Measurements from ENCODE around the gene ARAP1.
A peak's percentile ranks its signal among the peaks of the same experiment; 100 is the strongest.

The ARAP1 gene

DNA sequence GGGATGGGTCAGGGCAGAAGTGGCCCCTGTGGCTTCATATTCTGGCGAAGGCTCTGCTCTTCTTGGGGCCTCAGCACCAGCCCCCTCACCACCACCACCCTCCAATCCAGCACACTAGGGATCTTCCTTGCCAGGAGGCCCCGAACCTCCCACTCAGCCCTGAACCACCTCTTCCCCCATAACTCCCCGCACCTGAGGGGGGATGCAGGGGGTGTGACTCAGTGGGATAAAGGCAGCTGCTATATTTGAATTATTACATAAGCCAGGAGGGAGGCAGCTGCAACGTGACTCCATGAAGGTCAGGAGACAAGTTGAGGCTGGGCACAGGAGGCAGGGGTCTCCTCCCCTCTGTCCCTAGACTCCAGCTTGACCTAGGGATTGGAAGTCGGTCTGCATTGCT, 72.3 kb downstream of the ARAP1 start:
- no peak for DNase-seq

DNA sequence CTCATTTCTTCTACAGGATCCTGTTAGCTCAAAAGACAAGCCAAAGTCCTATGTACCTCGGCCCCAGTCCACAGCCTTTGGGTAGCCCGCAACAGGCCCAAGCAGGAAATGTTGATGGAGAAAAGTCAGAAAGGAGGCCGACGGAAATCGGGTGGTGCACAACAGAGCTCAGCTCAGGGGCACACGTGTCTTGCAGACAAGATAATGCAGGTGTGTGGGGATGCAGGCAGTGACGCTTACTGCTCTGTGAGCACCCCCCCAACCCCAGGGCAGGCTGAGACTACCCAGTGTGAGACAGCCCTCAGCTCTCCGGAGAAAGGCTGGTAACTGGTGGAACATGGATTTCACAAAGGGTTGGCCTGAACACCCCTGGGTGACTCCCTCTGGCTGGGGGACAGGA, 73.7 kb downstream of the ARAP1 start:
- DNase-seq = no peak

DNA sequence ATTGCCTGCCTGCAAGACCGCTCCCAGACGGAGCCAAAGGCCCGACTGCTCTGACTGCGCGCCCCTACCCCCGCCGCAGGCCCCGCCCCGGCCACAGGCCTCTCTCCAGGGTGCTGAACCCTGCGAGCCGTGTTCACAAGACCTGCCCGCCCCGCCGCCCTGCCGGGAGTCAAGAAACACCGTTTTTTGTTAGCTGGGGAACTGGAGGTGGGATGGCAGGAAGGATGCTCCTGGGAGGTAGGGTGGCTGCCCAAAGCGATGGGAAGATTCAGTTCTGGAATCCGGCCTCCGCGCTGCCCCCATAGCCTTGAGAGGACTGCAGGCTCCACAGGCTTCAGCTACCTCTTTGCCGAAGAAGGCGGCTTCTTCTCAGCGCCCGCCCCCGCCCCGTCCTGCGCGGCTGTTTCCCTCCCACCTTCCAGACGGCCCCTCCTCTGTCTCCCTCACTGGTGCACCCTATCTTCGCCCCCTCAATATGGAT, 75.3 kb downstream of the ARAP1 start:
- DNase-seq = peak; percentile 55

DNA sequence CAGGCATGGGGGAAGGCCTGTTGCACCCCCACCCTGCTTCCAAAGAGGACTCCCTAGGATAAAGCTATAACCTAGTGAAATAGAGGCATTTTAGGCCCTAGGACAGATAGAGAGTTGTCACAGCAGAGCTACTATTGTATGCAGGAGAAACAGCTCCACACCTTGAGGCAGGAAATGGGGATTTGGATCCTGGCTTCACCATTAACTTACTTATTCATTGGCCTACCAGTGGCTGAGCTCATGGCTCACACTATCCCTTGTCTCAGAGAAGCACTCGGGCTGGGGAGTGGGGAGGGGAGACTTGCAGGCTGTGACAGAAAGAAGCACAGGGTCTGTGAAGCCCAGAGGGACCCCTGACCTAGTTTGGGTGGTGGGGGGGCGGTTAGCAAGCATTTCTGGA, 77.0 kb downstream of the ARAP1 start:
- DNase-seq = no peak

DNA sequence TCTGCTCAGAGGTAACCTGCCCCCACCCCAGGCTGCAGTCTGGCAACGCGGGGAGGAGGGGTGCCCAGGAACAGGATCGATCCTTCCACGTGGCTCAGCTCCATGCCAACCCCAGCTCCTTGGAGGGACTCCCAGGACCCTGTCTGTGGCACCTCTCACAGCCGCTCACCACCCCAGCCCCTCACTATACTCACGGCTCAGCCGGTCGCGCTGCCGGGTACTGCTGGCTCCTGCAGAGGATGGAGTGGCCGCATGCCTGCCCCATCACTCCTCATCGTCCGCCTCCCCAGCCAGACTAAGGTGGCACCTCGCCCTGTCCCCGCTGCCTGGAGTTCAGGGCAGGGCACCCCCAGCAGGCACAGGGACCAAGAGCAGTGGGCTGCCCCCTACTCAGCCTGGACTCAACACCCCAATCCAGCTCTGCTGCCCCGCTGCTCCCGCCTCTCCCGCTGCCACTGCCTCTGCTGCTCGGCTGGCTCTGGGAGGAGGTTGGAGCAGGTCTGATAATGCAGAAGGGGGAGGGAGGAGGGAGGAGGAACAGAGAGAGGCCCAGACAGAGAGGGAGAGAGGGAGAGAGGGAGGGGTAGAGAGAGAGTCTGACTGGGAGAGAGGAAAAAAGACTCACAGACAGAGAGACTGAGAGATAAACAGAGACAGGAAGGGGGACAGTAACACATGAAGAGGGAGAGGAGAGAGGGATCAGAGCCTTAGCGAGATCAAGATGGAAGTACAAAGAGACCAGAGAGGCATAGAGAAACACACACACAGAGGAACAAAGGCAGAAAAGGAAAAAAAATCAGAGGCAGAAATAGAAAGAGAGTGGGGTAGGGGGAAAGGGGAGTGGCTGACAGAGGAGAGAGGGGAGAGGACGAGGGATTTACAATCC, 78.0 kb downstream of the ARAP1 start, which contains the start of gene PDE2A:
Gene PDE2A, minus strand, starts transcription at position 480 of the 886 bp plus-strand sequence. Its CDS starts 215 bp downstream, at position 265.
- DNase-seq = no peak

DNA sequence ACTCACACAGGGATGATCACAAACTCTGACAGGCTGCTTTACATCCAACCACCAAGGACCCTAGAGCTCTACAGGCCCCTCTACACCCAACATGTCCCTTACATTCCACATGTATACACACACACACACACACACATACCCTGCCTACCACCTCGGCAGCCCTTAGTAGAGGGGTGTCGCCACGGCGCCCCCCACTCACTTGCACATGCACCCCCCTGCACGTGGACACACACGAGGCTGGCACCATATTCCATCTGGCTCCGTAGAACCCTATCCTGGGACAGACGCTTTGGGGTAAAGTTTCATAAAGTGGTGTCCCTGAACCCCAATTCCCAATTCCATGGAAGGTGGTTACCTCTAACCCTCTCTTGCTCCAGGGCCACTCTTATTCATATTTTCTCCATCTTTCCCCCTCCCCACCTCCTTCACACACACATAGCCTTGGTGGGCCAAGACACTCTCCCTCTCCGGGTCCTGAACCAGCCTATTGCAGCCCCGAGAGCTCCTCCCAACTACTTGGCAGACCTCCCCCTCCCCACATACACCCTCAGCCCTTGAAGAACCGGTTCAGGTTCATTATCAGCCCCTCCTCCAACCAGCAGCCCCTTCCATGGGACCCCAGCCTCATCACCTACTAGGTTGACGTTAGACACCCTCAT, 78.8 kb downstream of the ARAP1 start:
- DNase-seq = no peak

DNA sequence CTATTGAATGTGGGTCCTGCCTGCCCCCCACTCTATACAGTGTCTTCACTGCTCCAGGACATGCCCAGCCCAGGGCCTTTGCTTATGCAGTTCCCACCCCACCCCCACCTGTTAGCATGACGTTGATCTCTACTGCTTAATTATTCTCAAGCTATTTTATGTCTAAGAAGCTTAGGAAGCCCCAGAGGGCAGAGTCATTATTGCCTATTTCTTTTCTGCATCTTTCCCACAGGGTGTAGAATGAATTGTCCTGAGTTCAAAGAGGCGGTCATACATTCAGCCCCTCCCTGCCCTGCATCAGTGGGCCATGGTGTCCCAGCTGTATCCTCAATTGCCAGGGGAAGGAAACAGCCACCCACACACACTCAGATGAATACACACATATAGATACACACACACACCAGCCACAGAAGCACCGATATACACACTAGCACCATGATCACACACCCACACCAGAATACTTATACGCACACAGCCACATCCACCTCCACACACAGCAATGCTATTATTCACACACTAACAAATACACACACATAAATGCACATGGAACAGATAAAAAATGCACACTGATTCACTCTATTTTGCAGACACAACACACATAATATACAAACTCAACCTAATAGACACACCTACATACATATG, 79.5 kb downstream of the ARAP1 start:
- DNase-seq = no peak

DNA sequence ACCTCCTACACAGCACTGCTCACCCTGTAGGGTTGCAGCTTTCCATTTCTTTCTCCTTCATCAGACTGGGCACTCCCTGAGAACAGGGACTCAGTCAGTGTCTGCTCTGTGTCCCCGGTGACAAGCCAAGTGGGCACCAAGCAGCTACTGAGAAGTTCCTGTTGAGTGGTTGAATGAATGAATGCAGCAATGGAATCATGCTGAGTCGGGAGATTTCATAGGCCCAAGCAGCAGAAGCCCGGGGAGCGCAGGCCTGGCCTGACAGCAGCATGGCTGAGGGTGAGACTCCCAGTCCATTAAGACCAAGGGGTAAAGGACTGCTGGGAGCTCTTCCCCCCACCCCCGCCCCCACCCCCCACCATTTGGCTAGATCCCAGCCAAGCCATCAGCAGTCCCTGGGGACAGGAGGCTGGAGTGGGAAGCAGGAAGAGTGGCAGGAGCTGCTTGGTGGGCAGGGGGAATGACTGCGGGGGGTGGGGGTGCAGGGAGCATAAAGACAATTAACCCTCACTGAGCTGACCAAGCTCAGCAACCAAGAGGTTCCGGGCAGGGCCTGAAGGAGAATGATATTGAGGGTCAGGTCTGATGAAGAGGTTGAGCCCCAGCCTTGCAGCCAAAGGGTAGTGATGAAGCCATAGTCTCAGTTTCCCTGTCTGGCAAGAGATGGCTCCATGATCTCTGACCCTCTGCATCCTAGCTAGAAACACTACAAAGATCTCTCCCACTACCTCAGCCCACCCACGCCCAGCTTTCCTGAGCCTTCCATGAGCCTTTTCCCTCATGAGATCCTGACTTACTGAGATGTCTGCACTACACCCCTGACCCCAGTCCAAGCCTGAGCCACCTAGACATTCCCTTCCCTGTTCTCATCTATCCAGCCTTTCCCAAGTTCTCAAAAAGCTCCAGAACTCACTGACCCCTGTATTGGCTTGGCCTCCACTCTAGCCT, 80.8 kb downstream of the ARAP1 start:
- DNase-seq = no peak

DNA sequence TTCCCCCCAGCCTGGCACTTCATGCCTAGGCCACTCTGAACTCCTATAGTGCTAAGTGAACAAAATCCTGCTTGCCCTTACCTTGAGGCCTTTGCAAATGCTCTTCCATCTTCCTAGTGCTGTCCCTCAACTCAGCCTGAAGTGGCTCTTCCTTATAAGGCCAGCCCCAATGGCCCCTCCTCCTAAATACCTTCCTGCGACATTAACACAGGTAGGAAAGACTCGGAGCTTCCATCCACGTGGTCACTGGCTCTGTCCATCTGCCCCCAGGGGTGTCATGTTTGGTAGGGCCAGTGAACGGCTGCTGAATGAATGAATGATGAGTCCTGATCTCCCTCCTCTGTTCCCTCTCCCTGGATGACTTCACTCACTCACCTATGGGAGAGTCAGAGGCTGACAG, 82.2 kb downstream of the ARAP1 start:
- no peak for DNase-seq

DNA sequence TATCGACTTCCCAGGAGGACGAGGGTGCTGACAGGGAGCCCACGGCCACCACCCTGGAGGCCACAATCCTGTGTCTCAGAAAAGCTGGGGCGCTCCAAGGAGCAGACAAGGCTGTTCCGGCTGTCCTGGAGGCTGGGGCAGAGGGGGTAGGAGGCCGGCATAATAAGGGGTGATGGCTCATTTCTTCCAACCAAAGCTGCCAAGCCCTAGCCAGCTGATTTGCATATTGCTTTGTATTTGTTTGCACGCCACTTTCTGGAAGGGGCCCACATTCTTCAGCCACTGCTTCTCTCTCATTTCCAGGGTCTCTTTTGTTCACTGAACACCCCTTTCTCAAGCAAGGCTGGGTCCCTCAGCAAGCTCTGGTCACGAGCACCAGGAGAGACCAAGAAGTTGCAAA, 82.7 kb downstream of the ARAP1 start:
- DNase-seq = peak; percentile 36

DNA sequence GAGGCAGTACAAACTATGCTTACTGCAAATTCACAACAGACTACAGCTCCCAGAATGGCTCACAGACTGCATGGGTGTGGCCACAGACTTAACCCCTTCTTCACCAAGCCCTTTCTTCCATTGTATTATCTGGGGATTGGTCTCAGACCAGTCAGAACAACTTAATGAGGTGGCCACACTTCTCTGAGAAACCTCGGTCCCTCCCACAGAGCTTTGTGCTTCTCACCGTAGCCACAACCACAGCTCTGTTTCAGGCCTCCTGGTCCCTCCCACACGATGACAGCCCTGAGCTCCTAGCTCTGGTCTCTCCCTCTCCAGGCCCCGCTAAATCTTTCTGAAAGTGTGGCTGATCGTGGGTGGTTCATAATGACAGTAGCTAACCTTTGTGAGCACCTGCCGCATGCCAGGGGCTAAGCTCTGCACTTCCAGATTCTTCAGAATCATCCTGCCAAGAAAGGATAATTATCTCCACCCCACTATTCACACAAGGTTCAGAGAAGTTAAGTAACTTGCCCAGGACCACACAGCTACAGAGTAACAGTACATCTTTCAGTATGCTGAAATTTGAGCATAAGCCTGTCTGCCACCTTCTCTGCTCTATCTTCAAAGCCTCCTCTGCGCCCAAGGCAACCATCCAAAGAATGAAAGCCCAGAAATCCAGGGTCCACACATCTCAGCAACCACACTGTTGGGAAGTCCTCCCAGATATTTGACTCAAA, 83.4 kb downstream of the ARAP1 start:
- peak; percentile 86 for DNase-seq

DNA sequence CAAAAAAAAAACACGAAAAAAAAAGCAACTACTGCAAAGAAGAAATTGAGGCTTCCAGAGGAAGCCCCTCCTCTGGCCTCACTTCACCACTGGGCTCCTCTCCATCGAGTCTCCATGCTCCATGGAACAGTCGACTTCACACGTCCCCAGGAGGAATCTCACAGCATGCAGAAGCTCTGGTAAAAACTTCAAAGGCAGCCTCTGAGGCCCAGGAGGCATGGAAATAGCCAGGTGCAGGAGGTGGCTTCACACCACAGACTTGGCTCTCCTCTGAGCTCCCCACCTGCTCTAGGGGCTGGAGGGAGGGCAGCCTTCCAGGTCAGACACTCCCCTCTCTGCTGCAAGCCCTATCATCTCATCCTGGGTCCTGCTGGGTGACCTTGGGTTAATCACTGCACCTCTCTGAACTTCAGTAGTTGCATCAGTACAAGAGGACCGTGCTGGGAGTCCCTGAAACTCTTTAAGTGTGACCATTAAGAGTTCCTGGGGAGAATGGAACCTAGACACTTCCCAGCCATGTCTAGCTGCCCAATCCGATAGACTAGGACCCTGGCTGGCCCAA, 86.2 kb downstream of the ARAP1 start:
- no peak for DNase-seq

DNA sequence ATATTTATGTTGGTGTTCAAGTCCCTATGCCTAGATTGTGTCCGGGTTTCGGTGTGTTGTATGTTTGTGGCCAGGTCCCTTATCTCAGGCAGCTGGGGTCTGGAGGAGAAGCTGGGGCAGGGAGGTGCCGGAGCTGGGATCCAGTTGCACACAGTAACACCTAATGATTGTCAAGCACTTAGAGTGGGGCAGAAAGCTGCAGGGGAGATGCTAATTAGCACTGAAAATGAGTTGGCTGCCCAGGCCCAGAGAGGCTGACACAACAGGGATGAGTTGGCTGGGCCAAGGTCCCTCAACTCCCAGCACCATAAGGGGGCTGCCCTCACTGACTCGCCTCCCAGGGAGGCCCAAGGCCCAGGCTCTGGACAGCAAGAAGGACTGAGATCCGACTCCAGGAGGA, 90.2 kb downstream of the ARAP1 start:
- DNase-seq = no peak

DNA sequence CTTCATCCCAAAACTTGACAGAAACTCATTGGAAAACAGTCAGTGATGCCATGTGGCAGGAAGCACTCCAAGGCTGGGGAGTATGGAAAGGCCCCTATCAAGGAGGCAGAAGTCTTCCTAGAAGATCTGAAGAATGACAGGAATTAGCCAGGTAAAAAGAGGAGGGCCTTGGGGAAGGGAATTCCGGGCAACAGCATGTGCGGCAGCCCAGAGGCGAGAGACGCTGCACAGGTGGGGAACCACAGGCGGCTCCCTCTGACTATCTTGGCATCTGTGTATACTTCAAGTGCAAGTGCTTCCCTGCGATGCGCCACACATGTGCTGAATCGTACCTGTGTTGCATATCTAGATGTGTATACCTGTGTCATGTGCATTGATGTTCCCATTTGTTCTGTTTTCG, 90.7 kb downstream of the ARAP1 start:
- DNase-seq = no peak

DNA sequence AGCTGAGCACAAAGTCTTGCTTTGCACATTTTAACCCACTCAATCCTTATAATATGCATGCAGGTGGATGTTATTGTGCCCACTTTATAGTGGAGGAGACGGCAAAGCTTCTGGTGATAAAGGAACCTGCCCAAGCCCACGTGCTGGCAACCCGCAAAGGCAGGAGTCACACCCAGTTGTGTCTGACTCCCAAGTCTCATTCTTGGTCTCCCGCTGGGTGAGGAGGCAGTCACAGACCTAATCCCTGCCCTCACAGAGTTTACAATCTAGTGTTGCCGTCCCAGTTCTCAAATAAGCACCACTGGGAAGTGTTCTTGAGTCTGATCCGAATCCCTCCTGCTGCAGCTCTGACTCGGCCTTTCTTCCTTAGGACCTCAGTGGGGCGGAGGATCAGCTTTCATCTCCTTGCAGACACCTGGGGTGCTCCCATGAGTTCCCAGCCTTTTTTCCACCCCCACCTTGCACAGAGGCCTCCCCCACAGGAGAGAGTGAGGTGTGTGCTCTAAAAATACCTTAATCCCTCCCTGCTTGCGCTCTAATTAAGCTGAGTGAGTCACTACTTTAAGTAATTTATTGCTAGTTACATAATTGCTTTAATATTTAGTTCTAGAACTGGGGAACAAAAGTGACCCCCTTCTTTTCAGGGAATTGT, 93.1 kb downstream of the ARAP1 start:
- DNase-seq = no peak

DNA sequence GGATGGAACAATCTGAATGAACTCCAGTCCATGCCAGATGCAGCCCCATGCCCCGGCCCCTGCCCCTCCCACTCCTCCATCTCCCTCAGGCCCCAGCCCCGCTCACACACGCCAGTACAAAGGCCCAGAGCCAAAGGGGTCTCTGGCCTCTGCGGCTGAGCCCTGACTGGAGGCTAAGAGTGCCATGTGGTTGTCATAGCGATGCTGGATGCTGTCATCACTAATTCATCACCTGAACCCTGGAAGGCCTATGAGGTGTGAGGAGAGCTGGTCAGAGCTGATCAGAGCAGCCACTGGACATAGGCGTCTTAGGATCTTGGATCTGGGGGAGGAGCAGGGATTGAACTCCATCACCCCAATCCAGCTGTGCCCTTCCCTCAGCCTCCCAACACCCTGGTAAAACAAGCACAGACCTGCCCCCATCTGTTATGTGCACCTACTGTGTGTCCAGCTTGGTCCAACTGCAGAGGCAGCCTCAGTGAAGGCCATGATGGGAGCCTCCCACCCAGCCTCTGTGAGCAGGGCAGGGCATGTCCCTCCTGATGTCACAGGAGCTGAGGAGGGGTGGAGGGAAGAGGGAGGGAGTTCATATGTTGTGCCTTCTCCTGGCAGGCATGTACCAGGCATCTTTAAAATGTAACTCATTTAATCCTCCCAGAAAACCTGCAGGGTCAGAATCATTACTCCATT, 94.7 kb downstream of the ARAP1 start:
- no peak for DNase-seq

DNA sequence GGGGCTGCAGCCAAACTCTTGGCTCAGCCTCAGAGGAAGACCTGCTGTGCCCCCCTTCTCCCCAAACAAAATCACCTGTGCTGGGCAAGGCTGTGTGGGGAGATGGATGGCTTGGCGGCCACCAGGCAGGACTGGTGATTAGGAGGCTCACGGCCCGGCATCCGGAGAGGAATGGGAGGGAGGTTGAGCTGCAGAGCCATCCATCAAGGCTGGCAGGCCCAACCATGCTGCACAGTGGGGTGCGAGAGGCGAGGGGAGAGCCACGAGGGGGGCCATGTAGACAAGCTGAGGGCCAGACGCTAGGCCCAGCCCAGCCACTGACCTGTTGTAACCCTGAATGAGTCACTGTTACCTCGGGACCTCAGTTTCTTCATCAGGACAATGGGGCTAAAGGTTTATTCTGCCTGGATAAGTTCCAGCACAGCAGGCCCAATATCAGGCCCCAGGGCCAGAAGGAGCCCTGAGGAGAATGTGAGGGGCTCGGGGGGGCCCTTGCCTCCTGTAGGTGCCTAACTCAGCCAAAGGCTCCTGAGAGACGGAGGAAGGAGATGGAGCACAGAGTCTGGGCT, 96.2 kb downstream of the ARAP1 start:
- DNase-seq = no peak

DNA sequence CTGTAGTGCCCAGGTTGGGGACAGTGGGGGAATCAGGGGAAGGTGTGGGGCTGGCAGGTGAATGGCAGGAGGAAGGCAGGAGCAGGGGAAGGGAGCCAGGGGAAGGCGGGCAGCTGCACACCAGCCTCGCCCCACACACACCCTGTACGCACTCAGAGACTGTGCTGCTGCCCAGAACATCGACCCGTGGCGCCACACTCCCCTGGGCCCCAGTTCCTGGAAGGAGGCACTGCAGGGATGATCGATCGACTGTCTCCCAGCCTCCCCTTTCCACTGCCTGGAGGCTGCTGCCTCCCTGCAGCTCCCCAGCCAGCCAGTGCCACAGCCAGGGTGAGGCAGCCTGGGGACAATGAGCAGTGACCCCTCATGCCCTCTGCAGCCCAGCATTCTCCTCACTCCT, 97.2 kb downstream of the ARAP1 start:
- no peak for DNase-seq

DNA sequence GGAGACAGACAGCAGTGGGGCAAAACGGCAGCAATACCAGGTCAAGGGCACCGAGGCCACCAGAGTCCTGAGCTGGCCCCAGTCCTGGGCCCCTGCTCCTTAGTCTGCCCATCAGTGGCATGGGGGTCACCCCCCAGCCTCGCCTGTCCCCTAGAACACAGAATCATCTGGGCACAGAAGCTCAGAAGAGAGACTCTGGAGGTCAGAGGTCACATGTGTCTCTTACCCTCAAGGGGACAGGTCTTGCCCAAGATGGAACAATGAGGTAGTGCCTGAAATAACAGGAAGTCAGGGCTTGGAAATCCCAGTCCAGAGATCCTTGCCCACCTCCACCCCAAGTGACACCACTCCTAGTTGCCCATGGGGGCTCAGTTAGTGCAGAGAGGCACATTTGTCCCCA, 98.6 kb downstream of the ARAP1 start:
- no peak for DNase-seq
